Heart left ventricle (tissue), 13 donors: Measurements from ENCODE around the gene NSD1.

Source experiments
- POLR2A ChIP-seq, 2 donors: fragments of 450-650 bp; IDR thresholded peaks; one replicate each; pipeline ENCODE4 v1.6.1; 2017; ENCODE audit warnings: antibody characterized with exemption in 2 of 2, mild to moderate bottlenecking in 2 of 2, moderate library complexity in 2 of 2
- TF ChIP-seq, protein P1 (sequence below), 12 donors: fragments of 200-600 bp; sonication (generic) in 4 of 12; IDR thresholded peaks; one replicate each; pipeline versions ENCODE4 v1.5.0 to v1.8.0; 2018 to 2022; ENCODE audit warnings: antibody characterized with exemption in 12 of 12, mild to moderate bottlenecking in 5 of 12
- donor health status: ischemic (EF 13 %, LVEDD 7.1; RV severe dilation, severe dysfunction).
- donor health status: DM: no; HTN: yes; CAD: no.
- donor health status: DM: no; HTN: no; CAD: no.
- donor health status: ischemic (EF 25% LVEDD 6.9; RV normal size, moderate dysfunction).
- donor health status: ischemic (EF 25% LVEDD 5.7; RV mildly dilated, moderate dysfunction).
- donor health status: ischemic (EF 35%, LVEDD 5.7; RV mildly dilated, moderate dysfunction).
- donor health status: nonischemic (EF 11% LVEDD 7.7; RV severe dilation, severe dysfunction).
- donor health status: DM: yes; HTN: yes; CAD: no.
- donor health status: PGD.
- donor health status: ischemic (EF 29% LVEDD 5.4; RV normal size, mild dysfunction).
- donor health status: nonischemic (EF 23%, LVEDD 6.1; RV moderate dilation, normal function).

- TF ChIP-seq, protein P1, sequence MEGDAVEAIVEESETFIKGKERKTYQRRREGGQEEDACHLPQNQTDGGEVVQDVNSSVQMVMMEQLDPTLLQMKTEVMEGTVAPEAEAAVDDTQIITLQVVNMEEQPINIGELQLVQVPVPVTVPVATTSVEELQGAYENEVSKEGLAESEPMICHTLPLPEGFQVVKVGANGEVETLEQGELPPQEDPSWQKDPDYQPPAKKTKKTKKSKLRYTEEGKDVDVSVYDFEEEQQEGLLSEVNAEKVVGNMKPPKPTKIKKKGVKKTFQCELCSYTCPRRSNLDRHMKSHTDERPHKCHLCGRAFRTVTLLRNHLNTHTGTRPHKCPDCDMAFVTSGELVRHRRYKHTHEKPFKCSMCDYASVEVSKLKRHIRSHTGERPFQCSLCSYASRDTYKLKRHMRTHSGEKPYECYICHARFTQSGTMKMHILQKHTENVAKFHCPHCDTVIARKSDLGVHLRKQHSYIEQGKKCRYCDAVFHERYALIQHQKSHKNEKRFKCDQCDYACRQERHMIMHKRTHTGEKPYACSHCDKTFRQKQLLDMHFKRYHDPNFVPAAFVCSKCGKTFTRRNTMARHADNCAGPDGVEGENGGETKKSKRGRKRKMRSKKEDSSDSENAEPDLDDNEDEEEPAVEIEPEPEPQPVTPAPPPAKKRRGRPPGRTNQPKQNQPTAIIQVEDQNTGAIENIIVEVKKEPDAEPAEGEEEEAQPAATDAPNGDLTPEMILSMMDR (IDR thresholded peaks at IDR 0.05), result no peak
- TF ChIP-seq POLR2A (IDR thresholded peaks at IDR 0.05), result no peak
These were observed 88.7 kb downstream of the NSD1 start for GRCh38 chr5:177222269-177222668.
